Esophagus squamous epithelium (tissue), 4 donors: ENCODE measurements around the gene PGAP3.

Experiments used
- POLR2A ChIP-seq, 4 donors: fragments of 450-650 bp; IDR thresholded peaks; one replicate each; pipeline ENCODE4 v1.6.1; 2017; ENCODE audit warnings: antibody characterized with exemption in 4 of 4, mild to moderate bottlenecking in 4 of 4, moderate library complexity in 3 of 4
- TF ChIP-seq, protein P1 (sequence below), 6 experiments: fragments of 450-650 bp in 4 of 6; fragments of 200-600 bp in 2 of 6; sonication (generic) in 2 of 6; IDR thresholded peaks; one replicate each; pipeline ENCODE4 v1.5.1; 2016 to 2019; ENCODE audit warnings: antibody characterized with exemption in 6 of 6, mild to moderate bottlenecking in 4 of 6, moderate library complexity in 4 of 6

DNA sequence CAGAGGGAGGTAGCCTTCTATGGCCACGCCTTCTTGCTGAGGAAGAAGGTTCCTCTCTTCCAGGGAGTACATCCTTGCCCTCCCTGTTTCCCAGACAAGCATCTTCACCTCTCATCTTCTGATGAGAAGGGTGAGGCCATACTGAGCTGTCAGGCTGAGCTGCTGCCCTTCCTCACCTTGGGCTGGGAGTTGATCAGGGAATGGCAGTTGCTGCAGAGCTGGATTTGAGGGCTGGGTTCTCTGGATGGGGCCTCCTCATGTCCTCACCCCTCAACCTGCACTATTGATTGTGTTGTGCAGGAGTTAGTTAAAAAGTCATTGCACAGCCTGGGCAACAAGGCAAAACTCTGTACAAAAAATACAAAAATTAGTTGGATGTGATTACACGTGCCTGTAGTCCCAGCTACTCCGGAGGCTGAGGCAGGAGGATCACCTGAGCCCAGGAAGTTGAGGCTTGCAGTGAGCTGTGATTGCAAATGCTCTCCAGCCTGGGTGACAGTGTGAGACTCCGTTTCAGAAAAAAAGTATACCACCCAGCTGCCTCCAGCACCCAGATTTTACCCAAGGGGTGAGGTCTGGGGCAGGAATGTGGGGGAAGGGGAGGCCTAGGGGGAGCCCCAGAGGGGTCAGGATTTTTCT lies 14.0 kb upstream of the PGAP3 start:
- TF ChIP-seq, protein P1, sequence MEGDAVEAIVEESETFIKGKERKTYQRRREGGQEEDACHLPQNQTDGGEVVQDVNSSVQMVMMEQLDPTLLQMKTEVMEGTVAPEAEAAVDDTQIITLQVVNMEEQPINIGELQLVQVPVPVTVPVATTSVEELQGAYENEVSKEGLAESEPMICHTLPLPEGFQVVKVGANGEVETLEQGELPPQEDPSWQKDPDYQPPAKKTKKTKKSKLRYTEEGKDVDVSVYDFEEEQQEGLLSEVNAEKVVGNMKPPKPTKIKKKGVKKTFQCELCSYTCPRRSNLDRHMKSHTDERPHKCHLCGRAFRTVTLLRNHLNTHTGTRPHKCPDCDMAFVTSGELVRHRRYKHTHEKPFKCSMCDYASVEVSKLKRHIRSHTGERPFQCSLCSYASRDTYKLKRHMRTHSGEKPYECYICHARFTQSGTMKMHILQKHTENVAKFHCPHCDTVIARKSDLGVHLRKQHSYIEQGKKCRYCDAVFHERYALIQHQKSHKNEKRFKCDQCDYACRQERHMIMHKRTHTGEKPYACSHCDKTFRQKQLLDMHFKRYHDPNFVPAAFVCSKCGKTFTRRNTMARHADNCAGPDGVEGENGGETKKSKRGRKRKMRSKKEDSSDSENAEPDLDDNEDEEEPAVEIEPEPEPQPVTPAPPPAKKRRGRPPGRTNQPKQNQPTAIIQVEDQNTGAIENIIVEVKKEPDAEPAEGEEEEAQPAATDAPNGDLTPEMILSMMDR (IDR thresholded peaks at IDR 0.05): no peak
- TF ChIP-seq POLR2A (IDR thresholded peaks at IDR 0.05): no peak
